ENCODE measurements around the gene DMRTB1. TPM values are rescaled to one million over a fixed set of nuclear protein-coding genes. Genes with fewer than 3 reads are reported as not detected.

Gene DMRTB1
- total RNA-seq, 1 experiment from 2014 or later: not detected

- H3K27ac Mint-ChIP-seq (ENCODE audit: unreplicated experiment): no peak overlapping the region
- CTCF ChIA-PET: no interaction called here
- H3K27me3 Mint-ChIP-seq (ENCODE audit: unreplicated experiment): peaks cover 98% of the 10 kb centered on the region
- intact Hi-C loops (cut with micrococcal nuclease; ENCODE audit: unreplicated experiment): no loop called here
- no TSS peak for BruUV-seq (replicated peaks)
- no peaks in the 10 kb centered on the region for H3K4me1 Mint-ChIP-seq (ENCODE audit: low read depth, unreplicated experiment)
- no peaks in the 10 kb centered on the region for H3K9me3 Mint-ChIP-seq (ENCODE audit: low read depth, unreplicated experiment)
- no peaks in the 10 kb centered on the region for H3K36me3 Mint-ChIP-seq (ENCODE audit: insufficient read depth, unreplicated experiment)
- DNase-seq: no peak
- TF ChIP-seq CTCF (IDR thresholded peaks at IDR 0.05; ENCODE audit: unreplicated experiment): no peak
- H3K4me3 Mint-ChIP-seq (ENCODE audit: low read depth, unreplicated experiment): no peak overlapping the region
Observed at GRCh38 chr1:53498555-53499131, 39.4 kb downstream of the DMRTB1 start.

GRCh38 chr1:53499257-53500203 is 40.3 kb downstream of the DMRTB1 start:
- CTCF ChIA-PET: no interaction called here
- peaks cover 97% of the 10 kb centered on the region for H3K27me3 Mint-ChIP-seq (ENCODE audit: unreplicated experiment)
- no peaks in the 10 kb centered on the region for H3K9me3 Mint-ChIP-seq (ENCODE audit: low read depth, unreplicated experiment)
- no peaks in the 10 kb centered on the region for H3K4me1 Mint-ChIP-seq (ENCODE audit: low read depth, unreplicated experiment)
- no peak for DNase-seq
- H3K4me3 Mint-ChIP-seq (ENCODE audit: low read depth, unreplicated experiment): no peak overlapping the region
- H3K27ac Mint-ChIP-seq (ENCODE audit: unreplicated experiment): no peak overlapping the region
- no TSS peak for BruUV-seq (replicated peaks)
- intact Hi-C loops (cut with micrococcal nuclease; ENCODE audit: unreplicated experiment): no loop called here
- no peak for TF ChIP-seq CTCF (IDR thresholded peaks at IDR 0.05; ENCODE audit: unreplicated experiment)
- no peaks in the 10 kb centered on the region for H3K36me3 Mint-ChIP-seq (ENCODE audit: insufficient read depth, unreplicated experiment)

DNA sequence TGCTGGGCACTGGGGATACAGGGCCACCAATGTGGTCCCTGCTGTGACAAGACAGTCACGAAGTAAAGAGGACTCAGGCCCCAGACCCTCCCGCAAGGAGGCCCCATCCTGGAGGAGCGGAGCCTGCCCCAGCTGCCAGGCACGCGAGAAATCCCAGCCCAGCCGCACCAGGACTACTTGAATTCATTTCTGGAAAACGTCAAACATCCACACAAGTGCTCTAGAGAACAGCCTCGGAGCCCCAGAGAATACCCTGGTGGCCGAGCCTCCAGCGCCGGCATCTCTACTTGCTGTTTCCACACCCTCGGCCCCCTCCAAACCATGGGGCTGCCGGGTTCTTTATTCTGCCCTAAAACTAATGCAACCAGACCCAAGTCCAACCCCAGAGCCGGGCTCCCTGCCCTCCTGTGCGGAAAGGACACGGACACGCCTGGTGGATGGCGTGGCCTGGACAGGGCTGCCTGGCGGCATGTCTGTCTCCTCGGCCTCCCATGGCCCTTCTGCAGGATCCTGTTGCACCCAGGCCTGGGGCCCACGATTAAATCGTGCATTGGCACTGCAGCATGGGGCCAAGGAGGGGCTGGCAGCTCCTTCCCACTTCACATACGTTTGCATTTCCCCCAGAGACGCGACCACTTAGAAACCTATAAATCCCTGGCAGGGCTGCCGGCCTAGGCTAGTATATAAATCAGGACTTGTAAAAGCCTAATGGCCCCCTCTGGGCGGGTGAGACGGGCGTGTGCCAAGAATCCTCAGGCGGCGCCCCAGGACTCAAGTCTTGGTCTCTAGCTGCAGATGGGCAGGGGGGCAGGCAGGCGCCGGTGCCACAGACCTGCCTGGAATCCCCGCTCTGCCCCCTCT is 41.2 kb downstream of the DMRTB1 start:
- H3K4me3 Mint-ChIP-seq (ENCODE audit: low read depth, unreplicated experiment): no peak overlapping the region
- DNase-seq: no peak
- CTCF ChIA-PET: no interaction called here
- no TSS peak for BruUV-seq (replicated peaks)
- intact Hi-C loops (cut with micrococcal nuclease; ENCODE audit: unreplicated experiment): no loop called here
- H3K27me3 Mint-ChIP-seq (ENCODE audit: unreplicated experiment): peaks cover 91% of the 10 kb centered on the region
- H3K9me3 Mint-ChIP-seq (ENCODE audit: low read depth, unreplicated experiment): no peaks in the 10 kb centered on the region
- H3K4me1 Mint-ChIP-seq (ENCODE audit: low read depth, unreplicated experiment): no peaks in the 10 kb centered on the region
- no peaks in the 10 kb centered on the region for H3K36me3 Mint-ChIP-seq (ENCODE audit: insufficient read depth, unreplicated experiment)
- no peak for TF ChIP-seq CTCF (IDR thresholded peaks at IDR 0.05; ENCODE audit: unreplicated experiment)
- no peak overlapping the region for H3K27ac Mint-ChIP-seq (ENCODE audit: unreplicated experiment)

All from Calu3 (cell line).